Stimulated activated CD4-positive, alpha-beta T cell treated with anti-CD3 and anti-CD28 coated beads, Interleukin-2, amount 100 ng/mL, for 48 hours (primary cell): Measurements from ENCODE around the gene CADM1.

Experiments used
- DNase-seq, 2 donors: peaks; one replicate each; pipeline ENCODE4 v3.0.0-alpha.2; 2020

The CADM1 gene

GRCh38 chr11:115393950-115394349 lies 110.3 kb downstream of the CADM1 start:
- no peak for DNase-seq

- no peak for DNase-seq
These were observed 112.6 kb downstream of the CADM1 start for GRCh38 chr11:115391598-115391997.

DNA sequence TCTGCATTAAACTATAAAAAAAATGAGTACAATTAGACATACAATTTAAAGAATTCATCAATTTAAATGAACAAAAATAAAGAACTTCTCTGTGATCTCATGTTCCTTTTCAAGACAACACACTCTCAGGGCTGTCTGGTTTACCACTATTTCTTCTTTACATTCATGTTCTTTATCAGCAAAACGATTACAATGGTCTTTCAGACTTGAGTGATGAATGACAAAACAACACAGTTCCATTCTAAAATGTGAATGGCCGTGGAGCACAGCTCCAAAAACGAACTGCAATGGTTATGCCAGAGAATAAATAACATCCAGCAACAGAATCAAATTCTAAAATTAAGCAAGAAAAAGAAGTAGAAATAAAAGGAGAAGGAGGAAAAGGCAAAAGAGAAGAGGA lies 113.1 kb downstream of the CADM1 start:
- no peak for DNase-seq

- DNase-seq = no peak
These were observed 113.8 kb downstream of the CADM1 start for GRCh38 chr11:115390441-115390840.

- no peak for DNase-seq
These were observed 114.4 kb downstream of the CADM1 start for GRCh38 chr11:115389790-115390189.

DNA sequence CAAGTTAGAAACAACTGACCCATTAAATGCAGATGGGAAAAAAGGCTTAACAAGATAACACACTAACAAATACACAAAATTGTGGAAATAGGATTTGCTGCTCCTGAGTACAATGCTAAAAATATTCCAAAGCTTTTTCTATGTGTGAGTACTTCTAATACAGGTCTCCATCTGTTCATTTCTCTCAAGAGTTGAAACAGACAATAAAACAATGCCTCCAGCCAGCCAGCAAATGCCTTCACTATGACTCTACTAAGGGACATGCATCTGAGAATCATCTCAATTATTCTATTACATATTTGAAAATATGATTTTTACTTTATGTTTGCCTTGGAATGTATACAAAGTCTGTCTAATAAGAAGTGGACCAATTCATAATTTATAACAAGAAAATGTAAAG lies 119.0 kb downstream of the CADM1 start:
- DNase-seq = no peak

- DNase-seq = no peak
These were observed 120.0 kb downstream of the CADM1 start for GRCh38 chr11:115384236-115384635.

DNA sequence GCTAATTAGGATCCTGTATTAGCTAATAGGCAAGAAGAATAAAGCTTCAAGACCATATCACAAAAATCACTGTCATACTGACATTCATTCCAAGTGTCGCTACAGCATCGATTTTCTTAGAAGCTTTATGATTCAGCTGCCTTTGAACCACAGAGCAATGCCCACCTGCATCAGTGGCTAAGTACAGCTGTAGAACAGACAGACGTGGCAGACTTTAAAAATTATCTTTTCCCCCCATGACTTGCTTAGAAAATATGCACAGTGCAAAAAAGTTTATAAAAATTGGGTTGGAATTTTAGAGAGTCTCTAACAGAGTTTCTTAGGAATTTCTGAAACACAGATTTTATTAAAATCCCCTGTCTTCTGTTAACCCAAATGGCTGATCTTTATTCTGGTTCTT lies 120.8 kb downstream of the CADM1 start:
- DNase-seq = no peak

DNA sequence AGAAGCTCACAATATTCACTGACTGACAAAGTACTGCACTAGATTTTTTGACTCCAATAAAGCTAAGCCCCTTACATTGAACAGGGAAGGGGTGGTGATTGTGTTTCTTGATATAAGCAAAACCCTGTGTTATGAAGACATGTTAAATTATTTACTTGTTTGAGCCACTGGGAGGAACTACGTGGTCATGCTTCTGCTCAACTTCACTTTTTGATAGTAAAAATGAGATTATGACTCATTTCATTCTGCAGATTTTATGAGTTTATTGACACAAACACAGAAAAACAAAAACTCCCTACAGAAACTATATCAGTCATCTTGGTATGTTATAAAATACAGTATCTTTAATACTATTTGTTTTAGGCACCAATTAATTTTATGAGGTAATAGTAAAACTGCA lies 124.7 kb downstream of the CADM1 start:
- DNase-seq = no peak

GRCh38 chr11:115378557-115378956 lies 125.7 kb downstream of the CADM1 start:
- DNase-seq = no peak

- DNase-seq = no peak
These were observed 126.3 kb downstream of the CADM1 start for GRCh38 chr11:115377882-115378296.

DNA sequence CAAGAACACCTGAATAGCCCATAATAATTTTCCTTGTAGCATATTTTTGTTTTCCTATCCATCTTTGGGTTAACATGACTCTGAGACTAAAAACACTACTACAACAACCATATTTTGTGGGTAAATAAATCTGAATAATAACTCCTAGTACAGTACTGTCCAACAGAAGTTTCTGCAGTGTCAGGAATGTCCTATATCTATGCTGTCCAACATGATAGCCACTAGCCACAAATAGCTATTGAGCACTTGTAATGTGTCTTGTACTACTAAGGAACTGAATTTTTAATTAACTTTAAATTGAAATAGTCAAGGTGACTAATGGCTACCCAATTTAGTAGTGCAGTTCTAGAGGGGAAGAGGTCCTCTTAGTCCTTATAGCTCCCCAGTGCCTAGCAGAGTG lies 135.6 kb downstream of the CADM1 start:
- no peak for DNase-seq

- DNase-seq = no peak
These were observed 137.4 kb downstream of the CADM1 start for GRCh38 chr11:115366826-115367225.

DNA sequence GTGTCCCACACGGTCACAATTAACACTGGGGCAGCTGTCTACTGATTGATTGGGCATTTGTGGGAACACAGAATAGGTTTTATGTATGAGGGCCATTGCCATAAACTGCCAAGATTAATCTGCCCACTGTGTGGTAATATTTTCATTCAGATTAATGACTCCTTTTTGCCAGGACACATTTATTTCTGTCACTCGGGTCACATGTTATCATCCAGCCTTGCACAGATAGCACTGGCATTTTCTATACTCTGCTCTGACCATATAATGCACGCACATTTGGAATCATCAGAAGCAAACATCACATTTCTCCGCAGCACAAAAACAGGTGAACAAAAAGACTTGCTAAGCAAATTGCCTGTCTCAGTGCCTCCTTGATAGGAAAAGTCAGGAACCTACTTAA lies 138.3 kb downstream of the CADM1 start:
- DNase-seq = no peak

DNA sequence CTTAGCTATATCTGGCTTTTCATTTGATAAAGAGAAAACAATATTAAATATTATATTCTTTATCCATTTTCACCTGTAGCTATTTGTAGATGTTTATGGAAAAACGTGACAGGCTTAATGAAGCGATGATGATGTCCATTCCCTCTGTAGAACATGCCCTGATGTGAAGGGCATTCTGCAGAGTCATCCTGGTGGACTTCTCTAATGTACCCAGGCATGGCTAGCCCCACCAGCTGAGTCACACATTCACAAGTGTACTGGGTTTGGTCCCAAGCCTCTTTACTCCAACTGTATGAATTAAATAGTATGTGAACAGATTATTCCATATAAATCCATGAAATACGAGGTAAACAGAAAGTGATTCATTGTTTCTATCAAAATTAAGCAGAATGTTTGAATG lies 139.3 kb downstream of the CADM1 start:
- no peak for DNase-seq

- DNase-seq = no peak
These were observed 140.3 kb downstream of the CADM1 start for GRCh38 chr11:115363921-115364320.

DNA sequence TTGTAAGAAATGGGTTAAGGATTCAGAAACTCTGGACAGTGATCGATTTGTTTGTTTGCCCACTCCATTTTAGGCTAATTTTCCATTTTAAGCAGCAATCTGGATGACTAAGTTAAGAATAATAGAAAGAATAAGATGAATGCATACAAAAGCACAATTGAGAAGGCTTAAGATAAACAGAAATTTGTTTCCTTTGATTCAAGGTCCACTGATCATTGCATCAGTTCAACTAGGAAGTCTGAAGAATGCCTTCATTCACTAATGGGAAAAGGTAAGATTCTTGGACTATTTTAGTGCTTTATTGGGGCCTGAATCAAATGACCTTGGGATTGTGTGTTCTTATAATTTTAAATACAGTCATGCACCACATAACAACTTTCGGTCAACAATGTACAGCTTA lies 140.8 kb downstream of the CADM1 start:
- DNase-seq = no peak

DNA sequence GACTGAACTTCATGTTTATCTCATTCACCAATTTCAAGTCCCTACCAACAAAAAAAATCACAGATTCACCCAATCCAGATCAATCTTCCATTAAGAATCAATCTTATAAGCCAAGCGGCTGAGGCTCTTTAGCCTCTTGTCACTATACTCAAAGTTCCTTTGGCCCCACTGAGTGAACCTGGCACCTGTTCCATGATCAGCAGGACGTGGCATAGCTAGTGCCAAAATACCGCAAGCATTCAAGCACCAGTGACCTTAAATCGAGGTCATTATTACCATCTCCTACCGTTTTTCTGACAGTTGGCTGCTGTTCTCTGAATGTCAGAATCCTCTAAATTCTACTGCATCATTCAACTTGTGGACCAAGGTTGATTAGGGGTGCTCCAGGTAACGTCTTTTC lies 141.2 kb downstream of the CADM1 start:
- DNase-seq = no peak

GRCh38 chr11:115361025-115361424 lies 143.2 kb downstream of the CADM1 start:
- DNase-seq = no peak

DNA sequence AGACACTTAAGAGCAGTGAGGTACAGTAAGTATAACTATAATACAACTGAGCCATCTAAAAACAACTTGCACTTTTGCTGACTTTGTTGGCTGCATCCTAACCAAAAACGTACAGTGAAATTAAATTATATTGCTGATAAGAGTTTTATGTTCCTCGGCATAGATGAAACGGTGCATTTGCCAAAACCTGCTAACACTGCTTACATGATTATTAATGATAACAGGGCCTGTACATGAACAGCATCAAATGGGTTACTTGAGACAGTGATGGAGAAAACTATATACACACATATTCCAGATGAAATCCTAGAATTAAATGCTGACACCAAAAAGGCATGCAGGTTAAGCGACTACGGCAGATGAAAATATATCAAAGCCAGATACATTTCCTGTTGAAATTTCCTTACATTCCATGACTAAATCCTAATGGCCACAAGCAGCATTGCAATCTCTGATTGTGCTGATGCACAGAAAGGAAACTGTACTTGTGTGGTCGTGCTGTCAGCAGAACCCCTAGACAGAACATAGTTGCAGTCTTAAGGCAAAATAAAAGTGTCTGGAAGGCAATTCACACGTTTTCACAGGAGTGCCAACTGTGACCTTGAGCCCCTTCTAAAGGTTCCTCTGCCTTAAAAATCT lies 143.9 kb downstream of the CADM1 start:
- DNase-seq = no peak

DNA sequence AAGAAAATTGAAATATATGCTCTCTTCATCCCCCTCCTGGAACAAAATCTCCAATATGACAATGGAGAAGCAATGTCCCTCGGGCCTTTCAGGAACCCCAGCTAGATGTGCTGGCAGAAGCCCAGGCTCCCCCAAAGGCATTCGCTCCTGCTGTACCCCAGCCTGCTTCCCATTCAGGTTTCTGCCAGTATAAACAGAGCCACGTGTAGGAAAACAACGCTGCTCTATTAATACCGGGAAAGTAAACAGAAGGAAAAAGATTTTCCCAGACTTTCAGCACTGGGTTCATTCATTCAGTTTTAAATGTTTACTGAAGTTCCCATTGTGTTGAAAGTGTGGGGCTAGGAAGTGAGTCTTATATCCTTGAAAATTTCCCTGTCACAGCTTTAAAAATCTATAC lies 147.1 kb downstream of the CADM1 start:
- DNase-seq = no peak

- no peak for DNase-seq
These were observed 151.3 kb downstream of the CADM1 start for GRCh38 chr11:115352805-115353485.

- DNase-seq = no peak
These were observed 154.7 kb downstream of the CADM1 start for GRCh38 chr11:115349335-115350017.

DNA sequence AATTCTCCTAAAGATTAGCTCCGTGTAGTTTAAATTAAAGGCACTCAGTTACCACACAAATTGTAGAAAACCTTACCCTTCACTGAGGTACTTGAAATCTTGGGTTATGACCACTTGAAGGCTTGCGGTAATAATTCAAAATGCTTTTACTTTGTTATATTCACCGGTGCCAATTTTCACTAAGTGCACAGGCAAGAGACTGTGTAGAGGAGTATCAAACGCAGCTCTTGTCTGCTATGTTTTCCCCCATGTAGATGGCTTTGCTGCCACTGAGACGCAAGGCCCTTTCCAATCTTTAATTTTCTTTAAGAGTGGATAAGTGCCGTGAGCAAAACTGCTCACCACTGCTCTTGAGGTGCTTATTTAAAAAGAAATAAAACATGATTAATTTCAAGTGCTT lies 155.8 kb downstream of the CADM1 start:
- DNase-seq = no peak
